Adrenal gland (tissue), 5 donors: ENCODE measurements around the gene PLSCR2.

ENCODE experiments used
- CTCF ChIP-seq, 6 experiments: fragments of 450-650 bp in 4 of 6; fragments of 200-600 bp in 2 of 6; sonication (generic) in 1 of 6; IDR thresholded peaks; 1 replicate in 5 of 6; 2 replicates in 1 of 6; pipeline versions ENCODE4 v1.5.1 to v1.8.0; 2016 to 2021; ENCODE audit warnings: antibody characterized with exemption in 6 of 6, mild to moderate bottlenecking in 2 of 6, moderate library complexity in 1 of 6
- POLR2A ChIP-seq, 2 donors: fragments of 450-650 bp; IDR thresholded peaks; one replicate each; pipeline ENCODE4 v1.6.1; 2017; ENCODE audit warnings: antibody characterized with exemption in 2 of 2, mild to moderate bottlenecking in 2 of 2, moderate library complexity in 1 of 2
- donor health status: DM: no; HTN: no; CAD: no.

GRCh38 chr3:146449076-146449475 is 20.3 kb downstream of the PLSCR2 start:
- TF ChIP-seq CTCF (IDR thresholded peaks at IDR 0.05) = no peak
- no peak for TF ChIP-seq POLR2A (IDR thresholded peaks at IDR 0.05)
